Activated naive CD8-positive, alpha-beta T cell treated with anti-CD3 and anti-CD28 coated beads, Interleukin-2, amount 50 U/mL, for 24 hours (primary cell): ENCODE data around the gene FGGY.
"Not testable (repeated sequence)": the region's sequence is repeated elsewhere in the genome, so short reads cannot be mapped to it uniquely, and the experiment has no call there.

Experiments
- ATAC-seq: fragments of 150-1000 bp; cut with Tn5 transposase; one replicate; pipeline ENCODE4 v1.10.0; 2021
- DNase-seq: peaks from one replicate; pipeline ENCODE4 v3.0.0; 2021
- H3K27ac Mint-ChIP-seq: one replicate; pipeline ENCODE4 v1.8.0; 2021; ENCODE audit warnings: mild to moderate bottlenecking, mixed read lengths
- H3K27me3 Mint-ChIP-seq: one replicate; pipeline ENCODE4 v1.8.0; 2021; ENCODE audit warnings: mixed read lengths
- H3K36me3 Mint-ChIP-seq: one replicate; pipeline ENCODE4 v1.8.0; 2021; ENCODE audit warnings: low read depth, mixed read lengths
- H3K4me1 Mint-ChIP-seq: one replicate; pipeline ENCODE4 v1.8.0; 2021; ENCODE audit warnings: mixed read lengths
- H3K4me3 Mint-ChIP-seq: one replicate; pipeline ENCODE4 v1.8.0; 2021; ENCODE audit warnings: mild to moderate bottlenecking, moderate library complexity, mixed read lengths
- H3K9me3 Mint-ChIP-seq: one replicate; pipeline ENCODE4 v1.8.0; 2021; ENCODE audit warnings: mixed read lengths

The FGGY gene

GRCh38 chr1:59543211-59543668, 246.3 kb downstream of the FGGY start:
- DNase-seq (no peak), ATAC-seq (no peak)
- no peak overlapping the region for H3K27ac Mint-ChIP-seq
- no peaks in the 10 kb centered on the region for H3K9me3 Mint-ChIP-seq
- peaks cover 5% of the 10 kb centered on the region for H3K4me1 Mint-ChIP-seq
- no peaks in the 10 kb centered on the region for H3K36me3 Mint-ChIP-seq
- H3K4me3 Mint-ChIP-seq, result no peak overlapping the region
- H3K27me3 Mint-ChIP-seq, result no peaks in the 10 kb centered on the region

GRCh38 chr1:59544615-59545293, 247.9 kb downstream of the FGGY start:
- Mint-ChIP-seq H3K27ac (no peak overlapping the region), H3K4me1 (peaks cover 5% of the 10 kb centered on the region)
- ATAC-seq, result no peak

GRCh38 chr1:59545830-59546229, 248.9 kb downstream of the FGGY start:
- Mint-ChIP-seq H3K4me3 (no peak overlapping the region), H3K9me3 (no peaks in the 10 kb centered on the region), H3K36me3 (no peaks in the 10 kb centered on the region)

More at GRCh38 chr1:59544615-59545293, 247.9 kb downstream of the FGGY start:
- no peaks in the 10 kb centered on the region for H3K9me3 Mint-ChIP-seq
- H3K4me3 Mint-ChIP-seq, result no peak overlapping the region
- no peaks in the 10 kb centered on the region for H3K27me3 Mint-ChIP-seq
- DNase-seq, result no peak
- H3K36me3 Mint-ChIP-seq, result no peaks in the 10 kb centered on the region

GRCh38 chr1:59549066-59549837, 252.4 kb downstream of the FGGY start:
- no peaks in the 10 kb centered on the region for H3K27me3 Mint-ChIP-seq
- no peaks in the 10 kb centered on the region for H3K9me3 Mint-ChIP-seq
- peaks cover under 1% of the 10 kb centered on the region for H3K36me3 Mint-ChIP-seq
- DNase-seq (no peak), ATAC-seq (no peak)
- no peak overlapping the region for H3K27ac Mint-ChIP-seq
- peaks cover 5% of the 10 kb centered on the region for H3K4me1 Mint-ChIP-seq
- H3K4me3 Mint-ChIP-seq, result no peak overlapping the region

More at GRCh38 chr1:59545830-59546229, 248.9 kb downstream of the FGGY start:
- H3K27ac Mint-ChIP-seq, result no peak overlapping the region
- DNase-seq, result no peak
- H3K27me3 Mint-ChIP-seq, result no peaks in the 10 kb centered on the region
- H3K4me1 Mint-ChIP-seq, result peaks cover 5% of the 10 kb centered on the region
- no peak for ATAC-seq

- no peak overlapping the region for H3K4me3 Mint-ChIP-seq
- H3K27me3 Mint-ChIP-seq, result no peaks in the 10 kb centered on the region
- ATAC-seq (no peak), DNase-seq (no peak)
- no peaks in the 10 kb centered on the region for H3K4me1 Mint-ChIP-seq
- H3K9me3 Mint-ChIP-seq, result no peaks in the 10 kb centered on the region
- no peak overlapping the region for H3K27ac Mint-ChIP-seq
- H3K36me3 Mint-ChIP-seq, result peaks cover 6% of the 10 kb centered on the region
Measured at GRCh38 chr1:59549903-59550302, 253.0 kb downstream of the FGGY start.

DNA sequence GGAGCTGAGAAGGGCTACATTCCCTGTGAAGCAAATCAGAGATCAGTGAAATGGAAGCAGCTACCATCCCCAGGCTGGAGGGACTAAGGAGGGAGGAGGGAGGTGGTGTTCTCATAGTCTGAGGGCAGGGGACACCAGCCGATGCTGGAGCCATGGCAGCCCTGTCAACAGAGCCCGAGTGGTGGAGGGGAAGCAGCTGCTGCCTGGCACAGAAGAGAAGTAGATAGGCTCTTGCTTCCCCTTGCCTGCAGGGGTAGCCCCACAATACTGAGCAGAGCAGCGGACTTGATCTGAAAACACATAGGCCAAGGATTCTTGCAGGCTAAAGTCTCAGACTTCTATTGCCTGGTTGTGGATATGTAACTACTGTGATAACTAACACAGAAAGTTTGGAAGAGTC, 255.1 kb downstream of the FGGY start:
- DNase-seq (no peak), ATAC-seq (no peak)
- Mint-ChIP-seq H3K4me1 (no peaks in the 10 kb centered on the region), H3K9me3 (no peaks in the 10 kb centered on the region), H3K4me3 (no peak overlapping the region), H3K27ac (no peak overlapping the region), H3K36me3 (peaks cover 16% of the 10 kb centered on the region), H3K27me3 (no peaks in the 10 kb centered on the region)

GRCh38 chr1:59553371-59553770, 256.5 kb downstream of the FGGY start:
- peaks cover 13% of the 10 kb centered on the region for H3K9me3 Mint-ChIP-seq
- H3K27me3 Mint-ChIP-seq, result no peaks in the 10 kb centered on the region
- H3K36me3 Mint-ChIP-seq, result peaks cover 27% of the 10 kb centered on the region
- no peak overlapping the region for H3K27ac Mint-ChIP-seq
- ATAC-seq (no peak), DNase-seq (no peak)
- H3K4me3 Mint-ChIP-seq, result no peak overlapping the region
- H3K4me1 Mint-ChIP-seq, result no peaks in the 10 kb centered on the region

- Mint-ChIP-seq H3K36me3 (peaks cover 31% of the 10 kb centered on the region), H3K27me3 (no peaks in the 10 kb centered on the region), H3K27ac (no peak overlapping the region), H3K4me1 (no peaks in the 10 kb centered on the region), H3K4me3 (no peak overlapping the region), H3K9me3 (peaks cover 18% of the 10 kb centered on the region)
- no peak for DNase-seq
- ATAC-seq, result no peak
Measured at GRCh38 chr1:59554011-59554663, 257.2 kb downstream of the FGGY start.

- no peaks in the 10 kb centered on the region for H3K4me1 Mint-ChIP-seq
- ATAC-seq (no peak), DNase-seq (no peak)
- H3K27ac Mint-ChIP-seq, result no peak overlapping the region
- H3K4me3 Mint-ChIP-seq, result no peak overlapping the region
- peaks cover 31% of the 10 kb centered on the region for H3K36me3 Mint-ChIP-seq
- H3K9me3 Mint-ChIP-seq, result peaks cover 18% of the 10 kb centered on the region
- no peaks in the 10 kb centered on the region for H3K27me3 Mint-ChIP-seq
Measured at GRCh38 chr1:59554752-59555151, 257.9 kb downstream of the FGGY start.

DNA sequence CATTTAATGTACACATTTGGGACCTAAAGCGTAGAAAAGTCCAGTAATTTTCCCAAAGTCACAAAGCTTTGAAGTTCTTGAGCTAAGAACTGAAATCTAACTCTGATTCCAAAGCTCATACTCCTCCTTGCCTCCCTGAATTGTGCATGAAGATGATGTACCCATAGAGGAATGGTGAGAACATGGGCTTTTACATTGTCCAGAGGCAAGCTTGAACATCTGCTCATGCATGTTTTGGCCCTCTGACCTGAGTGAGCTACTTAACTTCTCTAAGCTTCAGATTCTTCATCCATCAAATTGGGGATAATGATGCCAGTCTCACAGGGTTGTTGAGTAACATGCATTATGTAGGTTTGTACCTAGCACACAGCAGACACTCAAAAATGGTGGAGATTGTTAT, 259.5 kb downstream of the FGGY start:
- Mint-ChIP-seq H3K36me3 (peaks cover 31% of the 10 kb centered on the region), H3K27ac (no peak overlapping the region), H3K4me3 (no peak overlapping the region), H3K9me3 (peaks cover 18% of the 10 kb centered on the region), H3K4me1 (peaks cover 5% of the 10 kb centered on the region), H3K27me3 (no peaks in the 10 kb centered on the region)
- DNase-seq, result no peak
- no peak for ATAC-seq

- DNase-seq (no peak), ATAC-seq (no peak)
- no peaks in the 10 kb centered on the region for H3K27me3 Mint-ChIP-seq
- H3K9me3 Mint-ChIP-seq, result peaks cover 18% of the 10 kb centered on the region
- peaks cover 31% of the 10 kb centered on the region for H3K36me3 Mint-ChIP-seq
- no peak overlapping the region for H3K27ac Mint-ChIP-seq
- no peak overlapping the region for H3K4me3 Mint-ChIP-seq
- peaks cover 5% of the 10 kb centered on the region for H3K4me1 Mint-ChIP-seq
Measured at GRCh38 chr1:59556802-59557548, 260.1 kb downstream of the FGGY start.

DNA sequence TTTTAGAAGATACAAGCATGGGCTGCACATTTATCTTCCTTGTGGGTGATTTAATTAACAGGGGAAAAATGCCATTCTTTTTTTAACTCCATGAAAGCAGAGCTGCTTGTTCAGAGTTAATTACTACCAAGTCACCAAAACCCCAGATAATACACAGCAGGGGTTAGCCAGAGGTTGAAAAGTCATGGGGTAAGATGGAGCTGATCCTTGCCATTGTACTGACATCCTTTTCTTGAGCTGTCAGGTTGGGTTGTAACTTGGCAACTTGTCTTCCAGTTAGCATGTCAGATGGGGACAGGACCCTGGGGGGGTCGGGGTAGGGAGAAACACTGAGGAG, 260.6 kb downstream of the FGGY start:
- ATAC-seq, result no peak
- no peak for DNase-seq
- Mint-ChIP-seq H3K27me3 (no peaks in the 10 kb centered on the region), H3K4me1 (peaks cover 5% of the 10 kb centered on the region), H3K36me3 (peaks cover 31% of the 10 kb centered on the region), H3K9me3 (peaks cover 18% of the 10 kb centered on the region), H3K4me3 (no peak overlapping the region), H3K27ac (no peak overlapping the region)

DNA sequence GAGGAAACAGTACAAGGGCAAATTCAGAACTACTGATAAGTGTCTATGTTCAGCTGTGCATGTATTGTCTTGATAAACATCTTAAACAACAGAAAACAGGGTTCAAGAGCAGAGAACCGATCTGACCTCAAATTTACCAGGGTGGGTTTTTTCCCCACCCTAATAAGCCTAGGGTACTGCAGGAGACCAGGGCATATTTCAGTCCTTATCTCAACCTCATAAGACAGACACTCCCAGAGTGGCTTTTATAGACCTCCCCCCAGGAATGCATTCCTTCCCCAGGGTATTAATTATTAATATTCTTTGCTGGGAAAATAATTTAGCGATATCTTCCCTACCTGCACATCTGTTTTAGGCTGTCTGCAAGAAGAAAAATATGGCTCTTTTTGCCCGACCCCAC, 261.7 kb downstream of the FGGY start:
- not testable (repeated sequence) for ATAC-seq, H3K4me1 Mint-ChIP-seq, H3K4me3 Mint-ChIP-seq, H3K27ac Mint-ChIP-seq, H3K27me3 Mint-ChIP-seq, DNase-seq
- peaks cover 31% of the 10 kb centered on the region for H3K36me3 Mint-ChIP-seq
- H3K9me3 Mint-ChIP-seq, result peaks cover 18% of the 10 kb centered on the region

GRCh38 chr1:59560807-59561450, 264.0 kb downstream of the FGGY start:
- Mint-ChIP-seq H3K27ac (no peak overlapping the region), H3K27me3 (no peaks in the 10 kb centered on the region), H3K9me3 (peaks cover 18% of the 10 kb centered on the region), H3K4me1 (peaks cover 5% of the 10 kb centered on the region), H3K4me3 (no peak overlapping the region), H3K36me3 (peaks cover 22% of the 10 kb centered on the region)
- ATAC-seq (no peak), DNase-seq (no peak)
